NCI-H1417 (cell line): ENCODE data around the gene DIMT1.

ENCODE experiments used
- DNase-seq, 3 experiments: peaks; one replicate each; lab custom pipeline; 2025; lab: John Stamatoyannopoulos, UW

DIMT1 gene

GRCh38 chr5:62371409-62371808, 32.3 kb downstream of the DIMT1 start:
- no peak for DNase-seq

- DNase-seq, result no peak
Observed at GRCh38 chr5:62369039-62369438, 34.7 kb downstream of the DIMT1 start.

GRCh38 chr5:62362701-62363100, 41.0 kb downstream of the DIMT1 start:
- no peak for DNase-seq

GRCh38 chr5:62354028-62354874, 49.5 kb downstream of the DIMT1 start:
- DNase-seq, result peak; percentile 7 to 57 (median 8)

GRCh38 chr5:62348723-62349481, 54.8 kb downstream of the DIMT1 start:
- no peak for DNase-seq

GRCh38 chr5:62347928-62348327, 55.8 kb downstream of the DIMT1 start:
- DNase-seq, result no peak

GRCh38 chr5:62346748-62347147, 57.0 kb downstream of the DIMT1 start:
- no peak for DNase-seq

- no peak for DNase-seq
Observed at GRCh38 chr5:62343428-62343827, 60.3 kb downstream of the DIMT1 start.

GRCh38 chr5:62342476-62342837, 61.2 kb downstream of the DIMT1 start:
- DNase-seq, result no peak

- peak in 1 of 3 experiments; percentile 49 for DNase-seq
Observed at GRCh38 chr5:62341783-62342475, 61.8 kb downstream of the DIMT1 start.

GRCh38 chr5:62340979-62341378, 62.7 kb downstream of the DIMT1 start:
- DNase-seq, result no peak

- DNase-seq, result peak in 1 of 3 experiments; percentile 3
Observed at GRCh38 chr5:62340392-62340791, 63.3 kb downstream of the DIMT1 start.
